Spleen (tissue), 11 donors: ENCODE results near the gene PBX1. TPM values are rescaled to one million over a fixed set of nuclear protein-coding genes. Genes with fewer than 3 reads are reported as not detected.

Source experiments
- DNase-seq: peaks from one replicate; pipeline ENCODE4 v3.0.0-alpha.2; 2020
- H3K27ac ChIP-seq, 8 donors: fragments of 200-600 bp; sonication (generic) in 7 of 8; 1 replicate in 4 of 8; 2 replicates in 4 of 8; pipeline versions ENCODE4 v1.5.0 to v1.8.0; 2016 to 2021; ENCODE audit warnings: inconsistent platforms in 4 of 8, mild to moderate bottlenecking in 4 of 8, moderate library complexity in 1 of 8
- H3K27me3 ChIP-seq, 7 donors: fragments of 200-600 bp; sonication (generic) in 6 of 7; replicated peaks in 1 of 7; 1 replicate in 4 of 7; 2 replicates in 3 of 7; pipeline versions ENCODE4 v1.5.0 to v1.8.0; 2016 to 2021; ENCODE audit warnings: inconsistent platforms in 3 of 7, mild to moderate bottlenecking in 1 of 7
- H3K36me3 ChIP-seq, 6 donors: fragments of 200-600 bp; sonication (generic) in 5 of 6; 1 replicate in 4 of 6; 2 replicates in 2 of 6; pipeline versions ENCODE4 v1.5.0 to v1.8.0; 2016 to 2021; ENCODE audit warnings: inconsistent platforms in 2 of 6
- H3K4me1 ChIP-seq, 6 donors: fragments of 200-600 bp; sonication (generic) in 5 of 6; 1 replicate in 3 of 6; 2 replicates in 3 of 6; pipeline versions ENCODE4 v1.5.0 to v1.8.0; 2016 to 2021; ENCODE audit warnings: inconsistent platforms in 3 of 6
- H3K4me3 ChIP-seq, 8 donors: fragments of 200-600 bp; sonication (generic) in 7 of 8; 1 replicate in 4 of 8; 2 replicates in 4 of 8; pipeline versions ENCODE4 v1.5.0 to v1.8.0; 2016 to 2021; ENCODE audit warnings: inconsistent platforms in 4 of 8, mild to moderate bottlenecking in 4 of 8, moderate library complexity in 2 of 8
- H3K9me3 ChIP-seq, 8 donors: fragments of 200-600 bp; sonication (generic) in 7 of 8; 1 replicate in 4 of 8; 2 replicates in 4 of 8; pipeline versions ENCODE4 v1.5.0 to v1.8.0; 2016 to 2021; ENCODE audit warnings: inconsistent platforms in 4 of 8
- POLR2A ChIP-seq, 3 donors: fragments of 450-650 bp; IDR thresholded peaks; one replicate each; pipeline ENCODE4 v1.5.1; 2017; ENCODE audit warnings: antibody characterized with exemption in 3 of 3, mild to moderate bottlenecking in 1 of 3
- POLR2AphosphoS5 ChIP-seq, 3 donors: sonication (generic); formaldehyde crosslinking; IDR thresholded peaks; one replicate each; pipeline ENCODE4 v1.5.1; 2017; ENCODE audit warnings: antibody characterized with exemption in 3 of 3
- WGBS, 5 donors: extraction: QIAGEN DNeasy Blood & Tissue Kit in 3 of 5; methylation state at CpG; one replicate each; pipeline versions ENCODE4 v1.1.5 to v1.1.7; 2013 to 2018; 5-methylcytosine and 5-hydroxymethylcytosine counted together
- intact Hi-C: fragments of 100-400 bp; cut with DNase I; formaldehyde crosslinking; loops from one replicate; pipeline ENCODE4 v1.15.0; 2023; ENCODE audit warnings: low total_unique reads
- polyA plus RNA-seq, 3 donors: library from polyadenylated mRNA; stranded (reverse); fragments of 200-250 nt; gene quantifications; one replicate each; pipeline ENCODE4 v1.2.1, GENCODE V29; 2013
- total RNA-seq, 7 donors: library from RNA; depleted of rRNA in 3 of 7; stranded (reverse); fragments of >200 nt in 3 of 7; fragmentation: NEBNext Ultra II Directional in 4 of 7; extraction: Animal tissue kit (Norgen Biotek cat#: 25700) in 4 of 7; gene quantifications; one replicate each; pipeline versions ENCODE4 v1.1.0 to v1.2.1, GENCODE V29; 2016 to 2021
- TF ChIP-seq, protein P1 (sequence below), 11 experiments: fragments of 200-600 bp in 7 of 11; fragments of 450-650 bp in 4 of 11; sonication (generic) in 4 of 11; IDR thresholded peaks in 8 of 11; conservative IDR thresholded peaks in 3 of 11; 1 replicate in 7 of 11; 2 replicates in 4 of 11; pipeline versions ENCODE4 v1.4.0 to v1.8.0; 2016 to 2021; ENCODE audit warnings: antibody characterized with exemption in 11 of 11, inconsistent platforms in 4 of 11, mild to moderate bottlenecking in 1 of 11
- donor health status: healthy with polysubstance abuse.
- donor health status: DM: no; HTN: no; CAD: no; lungs with moderate emphysema.
- donor health status: DM: no; HTN: no; CAD: no.
- donor health status: Bipolar disorder and iron deficiency.
- donor health status: healthy.
- donor health status: DM: no; HTN: no; CAD: no.
- donor health status: DM: yes; HTN: yes; CAD: no.

Gene PBX1
- total and polyA plus RNA-seq, 10 donors = 3.4 to 79.5 (median 31.8) TPM

DNA sequence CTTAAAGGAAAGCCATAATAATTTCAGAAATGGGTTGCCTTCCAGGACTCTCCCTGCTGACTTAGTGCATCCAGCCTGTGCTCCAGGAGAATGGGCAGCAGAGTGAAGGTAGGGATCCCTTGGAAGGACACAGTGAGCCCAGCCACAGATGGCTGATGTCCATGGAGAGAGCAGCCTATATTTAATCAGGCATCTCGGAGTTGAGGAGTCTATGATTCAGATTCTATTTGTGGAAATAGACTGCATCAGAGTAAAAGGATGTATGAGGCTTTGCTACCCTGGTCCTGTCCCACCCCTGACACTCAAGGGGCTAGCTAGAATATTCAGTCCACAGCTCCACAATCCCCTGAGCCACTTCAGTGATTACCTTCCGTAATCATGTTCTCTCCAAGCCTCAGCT lies 43.8 kb upstream of the PBX1 start:
- no peak overlapping the region for H3K27ac ChIP-seq
- TF ChIP-seq, protein P1, sequence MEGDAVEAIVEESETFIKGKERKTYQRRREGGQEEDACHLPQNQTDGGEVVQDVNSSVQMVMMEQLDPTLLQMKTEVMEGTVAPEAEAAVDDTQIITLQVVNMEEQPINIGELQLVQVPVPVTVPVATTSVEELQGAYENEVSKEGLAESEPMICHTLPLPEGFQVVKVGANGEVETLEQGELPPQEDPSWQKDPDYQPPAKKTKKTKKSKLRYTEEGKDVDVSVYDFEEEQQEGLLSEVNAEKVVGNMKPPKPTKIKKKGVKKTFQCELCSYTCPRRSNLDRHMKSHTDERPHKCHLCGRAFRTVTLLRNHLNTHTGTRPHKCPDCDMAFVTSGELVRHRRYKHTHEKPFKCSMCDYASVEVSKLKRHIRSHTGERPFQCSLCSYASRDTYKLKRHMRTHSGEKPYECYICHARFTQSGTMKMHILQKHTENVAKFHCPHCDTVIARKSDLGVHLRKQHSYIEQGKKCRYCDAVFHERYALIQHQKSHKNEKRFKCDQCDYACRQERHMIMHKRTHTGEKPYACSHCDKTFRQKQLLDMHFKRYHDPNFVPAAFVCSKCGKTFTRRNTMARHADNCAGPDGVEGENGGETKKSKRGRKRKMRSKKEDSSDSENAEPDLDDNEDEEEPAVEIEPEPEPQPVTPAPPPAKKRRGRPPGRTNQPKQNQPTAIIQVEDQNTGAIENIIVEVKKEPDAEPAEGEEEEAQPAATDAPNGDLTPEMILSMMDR (IDR thresholded peaks at IDR 0.05 in 8 of 11, conservative IDR thresholded peaks at IDR 0.05 in 3 of 11) = no peak
- TF ChIP-seq POLR2AphosphoS5 (IDR thresholded peaks at IDR 0.05) = no peak
- no peak for TF ChIP-seq POLR2A (IDR thresholded peaks at IDR 0.05)
- 80 to 92% (median 91%) methylated on average over 2 of the region's 2 CpGs for WGBS, 5 donors
- H3K4me3 ChIP-seq = no peak overlapping the region
- intact Hi-C loops = no loop called here
- no peak for DNase-seq
- no peaks in the 10 kb centered on the region for H3K36me3 ChIP-seq
- H3K4me1 ChIP-seq = no peaks in the 10 kb centered on the region
- peaks cover 0 to 6% (median 0%) of the 10 kb centered on the region in 7 donors for H3K27me3 ChIP-seq
- no peaks in the 10 kb centered on the region for H3K9me3 ChIP-seq

DNA sequence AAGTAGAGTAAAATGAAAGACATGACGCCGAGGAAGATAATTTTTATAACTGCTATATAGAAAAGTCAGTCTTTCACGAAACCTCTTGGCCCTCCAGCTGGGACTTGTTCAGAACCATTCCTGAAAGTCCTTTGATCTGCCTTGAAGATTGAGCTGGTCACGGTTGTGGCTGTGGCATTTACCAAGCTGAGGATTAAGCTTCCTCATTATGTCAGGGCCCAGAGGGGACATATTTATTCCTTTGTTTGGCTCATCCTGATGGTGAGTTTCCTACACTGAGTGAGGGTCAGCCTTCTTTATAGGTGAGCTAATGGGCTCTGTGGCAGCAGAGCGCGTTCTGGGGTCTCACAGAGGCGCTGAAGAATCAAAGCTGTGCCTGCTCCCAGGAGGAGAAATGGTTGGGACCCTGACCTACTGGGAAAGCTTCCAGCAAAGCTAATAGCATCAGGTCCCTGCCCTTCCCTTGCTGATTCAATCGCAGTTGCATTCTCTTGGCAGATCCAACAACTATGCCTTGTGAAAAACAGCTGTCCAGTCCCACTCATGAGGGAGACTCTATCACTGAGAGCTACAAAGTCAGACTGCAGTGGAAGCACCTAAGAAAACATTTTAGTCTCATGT lies 43.2 kb upstream of the PBX1 start:
- 73 to 91% (median 82%) methylated on average over 8 of the region's 8 CpGs for WGBS, 5 donors

DNA sequence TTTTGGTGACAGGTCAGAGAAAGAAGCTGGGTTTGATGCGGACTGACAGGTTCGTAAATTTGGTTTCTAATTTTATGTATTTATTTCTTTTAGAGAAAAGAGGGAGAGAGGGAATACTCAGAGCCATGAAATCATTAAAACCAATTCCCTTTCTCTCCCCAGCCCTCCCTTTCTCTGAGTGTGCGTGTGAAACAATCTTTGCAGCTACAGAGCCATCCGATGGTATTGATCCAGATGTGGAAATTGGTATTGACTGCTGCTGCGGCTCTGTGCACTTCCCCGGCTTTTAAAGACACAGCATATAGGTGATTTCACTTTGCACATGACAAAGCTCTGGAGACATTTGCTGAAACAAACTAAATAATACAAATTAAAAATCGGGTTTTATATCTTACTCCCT lies 42.4 kb upstream of the PBX1 start:
- TF ChIP-seq, protein P1 (IDR thresholded peaks at IDR 0.05 in 8 of 11, conservative IDR thresholded peaks at IDR 0.05 in 3 of 11) = no peak
- TF ChIP-seq POLR2AphosphoS5 (IDR thresholded peaks at IDR 0.05) = no peak
- no peak for TF ChIP-seq POLR2A (IDR thresholded peaks at IDR 0.05)
- Histone ChIP-seq H3K4me1 (no peaks in the 10 kb centered on the region), H3K36me3 (no peaks in the 10 kb centered on the region), H3K27ac (no peak overlapping the region), H3K27me3 (peaks cover 0 to 6% (median 0%) of the 10 kb centered on the region in 7 donors), H3K9me3 (no peaks in the 10 kb centered on the region), H3K4me3 (no peak overlapping the region)
- 90 to 95% (median 94%) methylated on average over 7 of the region's 7 CpGs for WGBS, 5 donors
- DNase-seq = no peak
- intact Hi-C loops = no loop called here

More for the DNA sequence above, 43.2 kb upstream of the PBX1 start:
- TF ChIP-seq POLR2A (IDR thresholded peaks at IDR 0.05) = no peak
- TF ChIP-seq POLR2AphosphoS5 (IDR thresholded peaks at IDR 0.05) = no peak
- TF ChIP-seq, protein P1 (IDR thresholded peaks at IDR 0.05 in 8 of 11, conservative IDR thresholded peaks at IDR 0.05 in 3 of 11) = no peak
- Histone ChIP-seq H3K27ac (no peak overlapping the region), H3K27me3 (peaks cover 0 to 6% (median 0%) of the 10 kb centered on the region in 7 donors), H3K36me3 (no peaks in the 10 kb centered on the region), H3K9me3 (no peaks in the 10 kb centered on the region), H3K4me1 (no peaks in the 10 kb centered on the region), H3K4me3 (no peak overlapping the region)
- intact Hi-C loops = no loop called here
- no peak for DNase-seq

DNA sequence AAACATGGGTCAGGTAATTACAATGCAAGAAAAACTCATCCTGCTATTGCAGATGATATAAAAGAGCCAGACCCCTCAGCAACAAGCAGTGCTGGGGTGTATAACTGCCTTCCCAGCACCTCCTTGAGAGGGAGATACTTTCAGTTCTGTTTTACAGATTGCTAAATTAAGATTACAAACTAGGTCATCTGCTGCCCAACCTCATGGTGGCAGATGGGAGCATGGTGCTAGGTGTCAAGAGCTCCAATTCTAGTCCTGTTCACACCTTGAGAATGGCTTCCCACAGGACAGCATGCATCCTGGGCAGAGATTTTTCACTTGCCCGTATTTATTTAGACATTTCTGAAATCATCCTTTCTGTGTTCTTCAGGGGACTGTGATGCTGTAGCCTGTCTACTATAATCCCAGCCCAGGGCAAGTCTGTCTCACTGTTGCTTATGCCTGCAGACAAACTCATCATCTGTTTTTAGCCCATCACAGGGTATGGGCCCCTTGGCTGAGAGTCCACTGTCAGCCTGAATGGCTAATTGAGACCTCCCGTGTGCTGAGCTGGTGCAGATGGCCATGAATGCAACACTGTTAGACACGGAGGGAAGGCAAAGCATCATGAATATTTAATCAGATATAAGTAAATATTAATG lies 40.2 kb upstream of the PBX1 start:
- Histone ChIP-seq H3K4me3 (no peak overlapping the region), H3K4me1 (no peaks in the 10 kb centered on the region), H3K36me3 (no peaks in the 10 kb centered on the region), H3K27me3 (peaks cover 0 to 6% (median 0%) of the 10 kb centered on the region in 7 donors), H3K27ac (no peak overlapping the region), H3K9me3 (no peaks in the 10 kb centered on the region)
- DNase-seq = no peak
- intact Hi-C loops = no loop called here
- TF ChIP-seq, protein P1 (IDR thresholded peaks at IDR 0.05 in 8 of 11, conservative IDR thresholded peaks at IDR 0.05 in 3 of 11) = no peak
- WGBS, 5 donors = 81 to 95% (median 85%) methylated on average over 3 of the region's 3 CpGs
